Neural cell (in vitro differentiated cells): ENCODE data around the gene ASB6. TPM values are rescaled to one million over a fixed set of nuclear protein-coding genes. Genes with fewer than 3 reads are reported as not detected.

Experiments
- H2AFZ ChIP-seq: fragments of 200-600, 300-800 bp; sonication (generic), shearing (Covaris generic); 2 replicates; pipeline ENCODE4 v1.6.0; 2014; ENCODE audit warnings: low read depth, mild to moderate bottlenecking, antibody characterized with exemption, low read length, moderate library complexity
- H3F3A ChIP-seq: fragments of 200-600 bp; shearing (Covaris generic); 2 replicates; pipeline ENCODE4 v1.6.1; 2016; ENCODE audit warnings: mild to moderate bottlenecking, moderate library complexity, mixed read lengths, antibody characterized with exemption, low read length; ENCODE audit not compliant: insufficient read depth, poor library complexity, severe bottlenecking
- H3K27ac ChIP-seq: fragments of 200-600, 300-800 bp; sonication (generic), shearing (Covaris generic); 2 replicates; pipeline ENCODE4 v1.5.1; 2014; ENCODE audit warnings: mild to moderate bottlenecking, low read length, moderate library complexity
- H3K27me3 ChIP-seq: fragments of 300-800, 200-600 bp; sonication (generic), shearing (Covaris generic); 2 replicates; pipeline ENCODE4 v1.6.0; 2014; ENCODE audit warnings: mild to moderate bottlenecking, low read depth, low read length, moderate library complexity; ENCODE audit not compliant: insufficient read depth
- H3K36me3 ChIP-seq: fragments of 300-800, 200-600 bp; sonication (generic), shearing (Covaris generic); 2 replicates; pipeline ENCODE4 v1.5.1; 2014; ENCODE audit warnings: mild to moderate bottlenecking, antibody characterized with exemption, low read length, moderate library complexity; ENCODE audit not compliant: insufficient read depth
- H3K4me2 ChIP-seq: fragments of 300-800, 200-600 bp; sonication (generic), shearing (Covaris generic); 2 replicates; pipeline ENCODE4 v1.6.0; 2014; ENCODE audit warnings: mild to moderate bottlenecking, low read length
- H3K4me3 ChIP-seq: fragments of 300-800, 200-600 bp; sonication (generic), shearing (Covaris generic); 2 replicates; pipeline ENCODE4 v1.5.1; 2014; ENCODE audit warnings: mild to moderate bottlenecking, low read length, moderate library complexity
- H3K79me2 ChIP-seq: fragments of 200-600 bp; shearing (Covaris generic); replicated peaks from 2 replicates; pipeline ENCODE4 v1.6.0; 2014; ENCODE audit warnings: mild to moderate bottlenecking, low read length, moderate library complexity; ENCODE audit not compliant: insufficient read depth
- H3K9ac ChIP-seq: fragments of 300-800, 200-600 bp; sonication (generic), shearing (Covaris generic); 2 replicates; pipeline ENCODE4 v1.6.1; 2016; ENCODE audit warnings: mild to moderate bottlenecking, low read length, mixed read lengths
- H3K9me2 ChIP-seq: fragments of 200-600 bp; shearing (Covaris generic); 2 replicates; pipeline ENCODE4 v1.6.1; 2016; ENCODE audit warnings: mild to moderate bottlenecking, low read length, mixed read lengths; ENCODE audit not compliant: insufficient read depth
- H3K9me3 ChIP-seq: fragments of 200-600, 300-800 bp; sonication (generic), shearing (Covaris generic); 2 replicates; pipeline ENCODE4 v1.6.1; 2016; ENCODE audit warnings: mild to moderate bottlenecking, mixed run types, low read length, moderate library complexity, mixed read lengths
- H4K20me1 ChIP-seq: fragments of 200-600 bp; shearing (Covaris generic); 2 replicates; pipeline ENCODE4 v1.6.1; 2016; ENCODE audit warnings: mild to moderate bottlenecking, mixed run types; ENCODE audit not compliant: insufficient read depth
- EP300 ChIP-seq: fragments of 450-650 bp; conservative IDR thresholded peaks from 2 replicates; pipeline ENCODE4 v1.6.1; 2014; ENCODE audit warnings: antibody characterized with exemption, mild to moderate bottlenecking, moderate library complexity; ENCODE audit not compliant: poor library complexity, severe bottlenecking
- EZH2 ChIP-seq: fragments of 200-600, 300-800 bp; shearing (Covaris generic), sonication (generic); IDR thresholded peaks from 2 replicates; pipeline ENCODE4 v1.6.1; 2014; ENCODE audit warnings: antibody characterized with exemption, low read length, borderline replicate concordance, mild to moderate bottlenecking; ENCODE audit not compliant: insufficient read depth, poor library complexity, severe bottlenecking
- MXI1 ChIP-seq: fragments of 450-650 bp; conservative IDR thresholded peaks from 2 replicates; pipeline ENCODE4 v1.6.1; 2014; ENCODE audit warnings: antibody characterized with exemption, mild to moderate bottlenecking; ENCODE audit not compliant: poor library complexity, severe bottlenecking
- POLR2AphosphoS5 ChIP-seq: IDR thresholded peaks from 2 replicates; pipeline ENCODE4 v1.6.1; 2012
- RAD21 ChIP-seq: fragments of 450-650 bp; conservative IDR thresholded peaks from 2 replicates; pipeline ENCODE4 v1.6.1; 2014; ENCODE audit warnings: antibody characterized with exemption, mild to moderate bottlenecking, moderate library complexity
- SMC3 ChIP-seq: fragments of 450-650 bp; conservative IDR thresholded peaks from 2 replicates; pipeline ENCODE4 v1.6.1; 2014; ENCODE audit warnings: antibody characterized with exemption, mild to moderate bottlenecking, moderate library complexity; ENCODE audit not compliant: poor library complexity
- TAF1 ChIP-seq: IDR thresholded peaks from 2 replicates; pipeline ENCODE4 v1.6.1; 2012; ENCODE audit warnings: low read depth
- polyA plus RNA-seq: library from polyadenylated mRNA; depleted of rRNA; stranded (reverse); fragments of >200 nt; gene quantifications from 2 replicates; pipeline ENCODE4 v1.2.3, GENCODE V29; 2014
- TF ChIP-seq, protein P1 (sequence below): IDR thresholded peaks from 2 replicates; pipeline ENCODE4 v1.6.1; 2012; ENCODE audit warnings: borderline replicate concordance
- TF ChIP-seq, protein P2 (sequence below): fragments of 450-650 bp; IDR thresholded peaks from 2 replicates; pipeline ENCODE4 v1.5.1; 2014; ENCODE audit warnings: antibody characterized with exemption, mild to moderate bottlenecking, moderate library complexity; ENCODE audit not compliant: poor library complexity, severe bottlenecking

The ASB6 gene
- polyA plus RNA-seq, 1 donor from 2014 or later, result 18.4 TPM

DNA sequence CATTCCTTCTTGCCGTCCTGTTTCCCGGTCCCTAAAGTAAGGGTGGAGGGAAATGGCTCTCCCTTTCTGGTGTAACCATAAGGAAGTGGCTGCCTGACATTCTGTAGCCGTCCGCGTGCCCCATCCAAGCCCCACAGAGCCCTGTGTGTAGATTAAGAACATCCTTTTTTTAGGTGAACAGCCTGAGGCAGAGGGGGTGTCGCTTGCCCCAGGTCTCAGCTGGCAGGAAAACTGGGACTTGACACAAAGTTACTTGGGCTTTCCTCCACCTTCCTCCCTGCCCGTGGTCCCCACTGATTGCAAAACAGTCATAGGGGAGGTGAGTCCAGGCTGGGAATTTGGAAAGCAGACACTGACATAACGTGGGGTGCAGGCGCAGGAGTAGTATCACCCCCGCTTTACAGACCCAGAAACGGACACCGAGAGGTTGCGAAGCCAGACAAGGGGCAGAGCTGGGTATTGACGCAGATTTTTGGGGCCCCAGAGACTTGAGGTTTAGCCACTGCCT lies 43.8 kb downstream of the ASB6 start:
- H3K9ac ChIP-seq, result no peak overlapping the region
- no peak overlapping the region for H3K27ac ChIP-seq
- H2AFZ ChIP-seq, result no peak overlapping the region
- no peaks in the 10 kb centered on the region for H4K20me1 ChIP-seq
- H3K4me2 ChIP-seq, result no peak overlapping the region
- H3K79me2 ChIP-seq, result no peaks in the 10 kb centered on the region
- TF ChIP-seq SMC3, result no peak
- no peak for TF ChIP-seq MXI1
- TF ChIP-seq RAD21, result no peak
- TF ChIP-seq, protein P1, sequence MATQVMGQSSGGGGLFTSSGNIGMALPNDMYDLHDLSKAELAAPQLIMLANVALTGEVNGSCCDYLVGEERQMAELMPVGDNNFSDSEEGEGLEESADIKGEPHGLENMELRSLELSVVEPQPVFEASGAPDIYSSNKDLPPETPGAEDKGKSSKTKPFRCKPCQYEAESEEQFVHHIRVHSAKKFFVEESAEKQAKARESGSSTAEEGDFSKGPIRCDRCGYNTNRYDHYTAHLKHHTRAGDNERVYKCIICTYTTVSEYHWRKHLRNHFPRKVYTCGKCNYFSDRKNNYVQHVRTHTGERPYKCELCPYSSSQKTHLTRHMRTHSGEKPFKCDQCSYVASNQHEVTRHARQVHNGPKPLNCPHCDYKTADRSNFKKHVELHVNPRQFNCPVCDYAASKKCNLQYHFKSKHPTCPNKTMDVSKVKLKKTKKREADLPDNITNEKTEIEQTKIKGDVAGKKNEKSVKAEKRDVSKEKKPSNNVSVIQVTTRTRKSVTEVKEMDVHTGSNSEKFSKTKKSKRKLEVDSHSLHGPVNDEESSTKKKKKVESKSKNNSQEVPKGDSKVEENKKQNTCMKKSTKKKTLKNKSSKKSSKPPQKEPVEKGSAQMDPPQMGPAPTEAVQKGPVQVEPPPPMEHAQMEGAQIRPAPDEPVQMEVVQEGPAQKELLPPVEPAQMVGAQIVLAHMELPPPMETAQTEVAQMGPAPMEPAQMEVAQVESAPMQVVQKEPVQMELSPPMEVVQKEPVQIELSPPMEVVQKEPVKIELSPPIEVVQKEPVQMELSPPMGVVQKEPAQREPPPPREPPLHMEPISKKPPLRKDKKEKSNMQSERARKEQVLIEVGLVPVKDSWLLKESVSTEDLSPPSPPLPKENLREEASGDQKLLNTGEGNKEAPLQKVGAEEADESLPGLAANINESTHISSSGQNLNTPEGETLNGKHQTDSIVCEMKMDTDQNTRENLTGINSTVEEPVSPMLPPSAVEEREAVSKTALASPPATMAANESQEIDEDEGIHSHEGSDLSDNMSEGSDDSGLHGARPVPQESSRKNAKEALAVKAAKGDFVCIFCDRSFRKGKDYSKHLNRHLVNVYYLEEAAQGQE, result no peak
- TF ChIP-seq EZH2, result no peak
- TF ChIP-seq POLR2AphosphoS5, result no peak
- TF ChIP-seq EP300, result no peak
- TF ChIP-seq TAF1, result no peak
- peaks cover 22% of the 10 kb centered on the region for H3K27me3 ChIP-seq
- H3K36me3 ChIP-seq, result no peaks in the 10 kb centered on the region
- no peaks in the 10 kb centered on the region for H3K9me2 ChIP-seq
- no peak overlapping the region for H3K4me3 ChIP-seq
- H3K9me3 ChIP-seq, result no peaks in the 10 kb centered on the region
- H3F3A ChIP-seq, result no peaks in the 10 kb centered on the region

DNA sequence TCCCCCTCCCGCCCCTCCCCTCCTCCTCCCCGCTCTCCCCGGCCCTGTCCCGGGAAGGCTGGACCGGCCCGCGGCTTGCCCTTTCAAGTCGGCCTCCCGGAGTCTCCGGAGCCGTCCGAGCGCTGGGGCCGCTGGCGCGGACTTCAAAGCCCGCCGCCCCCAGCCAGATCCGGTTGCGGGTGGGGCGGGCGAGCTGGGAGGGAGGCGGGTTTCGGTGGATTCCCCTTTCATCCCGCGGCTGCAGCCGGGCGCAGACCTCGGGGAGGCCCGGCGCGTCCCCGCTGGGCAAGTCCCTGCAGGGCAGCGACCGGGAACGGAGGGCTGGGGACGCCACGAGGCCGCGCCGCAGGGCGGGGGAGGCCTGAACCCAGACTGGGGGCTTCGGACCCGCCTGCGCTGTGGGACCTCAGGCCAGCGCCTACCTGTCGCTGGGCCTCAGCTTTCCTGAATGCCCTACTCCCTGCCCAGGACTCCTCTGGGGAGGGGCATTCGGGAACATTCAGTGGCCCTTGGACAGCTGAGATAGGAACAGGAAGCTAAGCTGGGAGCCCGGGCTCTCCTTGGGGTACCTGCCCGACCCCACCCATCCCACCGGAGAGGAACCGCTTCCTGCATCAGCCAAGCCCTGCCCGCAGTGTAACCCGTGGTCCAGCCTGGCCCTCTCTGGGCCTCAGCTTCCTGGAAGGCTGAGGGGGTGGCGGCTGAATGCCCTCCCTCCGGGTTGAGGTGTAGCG lies 44.4 kb downstream of the ASB6 start:
- Histone ChIP-seq H3K36me3 (no peaks in the 10 kb centered on the region), H3K27ac (no peak overlapping the region), H4K20me1 (no peaks in the 10 kb centered on the region), H3K79me2 (no peaks in the 10 kb centered on the region), H3F3A (no peaks in the 10 kb centered on the region), H3K9me3 (no peaks in the 10 kb centered on the region), H3K4me3 (no peak overlapping the region), H3K9me2 (no peaks in the 10 kb centered on the region), H3K27me3 (peaks cover 22% of the 10 kb centered on the region), H3K4me2 (no peak overlapping the region), H3K9ac (no peak overlapping the region), H2AFZ (no peak overlapping the region)
- TF ChIP-seq, protein P2, sequence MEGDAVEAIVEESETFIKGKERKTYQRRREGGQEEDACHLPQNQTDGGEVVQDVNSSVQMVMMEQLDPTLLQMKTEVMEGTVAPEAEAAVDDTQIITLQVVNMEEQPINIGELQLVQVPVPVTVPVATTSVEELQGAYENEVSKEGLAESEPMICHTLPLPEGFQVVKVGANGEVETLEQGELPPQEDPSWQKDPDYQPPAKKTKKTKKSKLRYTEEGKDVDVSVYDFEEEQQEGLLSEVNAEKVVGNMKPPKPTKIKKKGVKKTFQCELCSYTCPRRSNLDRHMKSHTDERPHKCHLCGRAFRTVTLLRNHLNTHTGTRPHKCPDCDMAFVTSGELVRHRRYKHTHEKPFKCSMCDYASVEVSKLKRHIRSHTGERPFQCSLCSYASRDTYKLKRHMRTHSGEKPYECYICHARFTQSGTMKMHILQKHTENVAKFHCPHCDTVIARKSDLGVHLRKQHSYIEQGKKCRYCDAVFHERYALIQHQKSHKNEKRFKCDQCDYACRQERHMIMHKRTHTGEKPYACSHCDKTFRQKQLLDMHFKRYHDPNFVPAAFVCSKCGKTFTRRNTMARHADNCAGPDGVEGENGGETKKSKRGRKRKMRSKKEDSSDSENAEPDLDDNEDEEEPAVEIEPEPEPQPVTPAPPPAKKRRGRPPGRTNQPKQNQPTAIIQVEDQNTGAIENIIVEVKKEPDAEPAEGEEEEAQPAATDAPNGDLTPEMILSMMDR, result no peak
- no peak for TF ChIP-seq RAD21
- TF ChIP-seq, protein P1, result no peak
- TF ChIP-seq SMC3, result no peak
- TF ChIP-seq EZH2, result no peak
- no peak for TF ChIP-seq MXI1
- TF ChIP-seq TAF1, result no peak
- TF ChIP-seq EP300, result no peak
- TF ChIP-seq POLR2AphosphoS5, result no peak
